Choroid plexus epithelial cell (primary cell): Measurements from ENCODE around the gene GTPBP8.

Source experiments
- DNase-seq: peaks from one replicate; pipeline ENCODE4 v3.0.0-alpha.2; 2010; ENCODE audit warnings: low read depth
- H3K4me3 ChIP-seq: 2 replicates; pipeline ENCODE4 v1.5.1; 2011; ENCODE audit warnings: low read depth, mild to moderate bottlenecking, control low read depth, low read length, moderate library complexity
- TF ChIP-seq, protein P1 (sequence below): conservative IDR thresholded peaks from 2 replicates; pipeline ENCODE4 v1.5.1; 2011; ENCODE audit warnings: low read depth, mild to moderate bottlenecking, control low read depth, inconsistent platforms, low read length, moderate library complexity

Gene GTPBP8

GRCh38 chr3:112966633-112967032 is 24.2 kb upstream of the GTPBP8 start:
- no peak for DNase-seq
- TF ChIP-seq, protein P1, sequence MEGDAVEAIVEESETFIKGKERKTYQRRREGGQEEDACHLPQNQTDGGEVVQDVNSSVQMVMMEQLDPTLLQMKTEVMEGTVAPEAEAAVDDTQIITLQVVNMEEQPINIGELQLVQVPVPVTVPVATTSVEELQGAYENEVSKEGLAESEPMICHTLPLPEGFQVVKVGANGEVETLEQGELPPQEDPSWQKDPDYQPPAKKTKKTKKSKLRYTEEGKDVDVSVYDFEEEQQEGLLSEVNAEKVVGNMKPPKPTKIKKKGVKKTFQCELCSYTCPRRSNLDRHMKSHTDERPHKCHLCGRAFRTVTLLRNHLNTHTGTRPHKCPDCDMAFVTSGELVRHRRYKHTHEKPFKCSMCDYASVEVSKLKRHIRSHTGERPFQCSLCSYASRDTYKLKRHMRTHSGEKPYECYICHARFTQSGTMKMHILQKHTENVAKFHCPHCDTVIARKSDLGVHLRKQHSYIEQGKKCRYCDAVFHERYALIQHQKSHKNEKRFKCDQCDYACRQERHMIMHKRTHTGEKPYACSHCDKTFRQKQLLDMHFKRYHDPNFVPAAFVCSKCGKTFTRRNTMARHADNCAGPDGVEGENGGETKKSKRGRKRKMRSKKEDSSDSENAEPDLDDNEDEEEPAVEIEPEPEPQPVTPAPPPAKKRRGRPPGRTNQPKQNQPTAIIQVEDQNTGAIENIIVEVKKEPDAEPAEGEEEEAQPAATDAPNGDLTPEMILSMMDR, result no peak
- H3K4me3 ChIP-seq, result no peak overlapping the region

GRCh38 chr3:112967425-112967824 is 23.4 kb upstream of the GTPBP8 start:
- TF ChIP-seq, protein P1, result no peak
- no peak for DNase-seq

GRCh38 chr3:112967828-112968227 is 23.0 kb upstream of the GTPBP8 start:
- no peak overlapping the region for H3K4me3 ChIP-seq
- TF ChIP-seq, protein P1, result no peak
- no peak for DNase-seq

More at GRCh38 chr3:112967425-112967824, 23.4 kb upstream of the GTPBP8 start:
- H3K4me3 ChIP-seq, result no peak overlapping the region

DNA sequence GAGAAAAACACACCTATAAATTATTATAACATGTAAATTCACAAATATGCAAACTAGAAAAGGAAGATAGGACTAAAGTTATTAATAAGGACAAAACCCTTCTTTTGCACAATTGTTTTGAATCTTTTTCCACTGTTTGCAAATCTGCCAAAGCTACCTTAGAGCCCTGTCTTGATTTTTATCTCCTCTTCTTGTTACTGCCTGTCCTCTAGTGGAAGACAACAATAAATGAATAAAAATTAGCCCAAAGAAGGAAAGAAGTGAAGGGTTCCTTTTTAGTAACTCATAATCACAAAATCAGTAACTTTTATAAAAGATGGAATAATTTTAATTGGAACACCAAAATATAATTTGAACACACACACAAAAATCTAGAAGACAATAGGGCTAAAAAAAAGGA is 18.6 kb upstream of the GTPBP8 start:
- TF ChIP-seq, protein P1, result no peak
- H3K4me3 ChIP-seq, result no peak overlapping the region

DNA sequence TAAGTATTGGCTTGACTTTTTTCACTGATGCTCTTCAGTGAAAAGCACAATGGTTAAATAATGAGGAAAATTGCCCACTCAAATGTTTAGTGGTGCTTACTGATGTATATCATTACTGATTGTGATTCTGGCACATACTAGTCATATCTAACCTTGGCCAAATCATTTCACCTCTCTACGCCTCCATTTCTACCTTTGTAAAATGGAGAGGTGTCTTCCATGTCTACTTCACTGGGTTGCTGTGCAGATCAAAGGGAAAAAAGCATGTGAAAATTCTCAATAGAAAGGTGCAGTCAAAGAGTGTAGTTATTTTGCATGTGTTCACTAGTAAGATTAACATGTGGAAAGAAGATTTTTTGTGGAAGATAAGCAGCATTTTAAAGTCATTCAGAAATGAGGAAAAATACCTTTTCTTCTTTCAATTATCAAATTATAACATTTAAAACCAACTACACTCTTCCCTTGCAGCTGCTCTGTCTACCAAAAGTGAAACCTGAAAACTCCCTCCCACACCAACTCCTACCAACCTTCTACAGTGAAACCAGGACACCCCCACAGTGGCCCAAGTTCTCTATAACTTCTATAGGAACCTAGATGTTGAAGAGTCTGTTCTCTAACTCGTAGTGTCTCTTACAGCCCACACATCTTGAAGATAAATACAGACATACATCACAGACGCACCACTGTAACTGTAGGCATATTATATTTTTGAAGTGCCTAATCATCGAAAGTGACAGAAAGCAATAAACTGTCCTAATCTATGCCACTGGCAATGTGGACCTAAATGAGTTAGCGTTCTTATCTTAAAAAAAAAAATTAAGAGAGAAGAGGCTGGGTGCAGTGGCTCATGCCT is 17.2 kb upstream of the GTPBP8 start:
- no peak overlapping the region for H3K4me3 ChIP-seq
- DNase-seq, result no peak
- TF ChIP-seq, protein P1, result no peak

More for the DNA sequence above, 18.6 kb upstream of the GTPBP8 start:
- DNase-seq, result no peak

DNA sequence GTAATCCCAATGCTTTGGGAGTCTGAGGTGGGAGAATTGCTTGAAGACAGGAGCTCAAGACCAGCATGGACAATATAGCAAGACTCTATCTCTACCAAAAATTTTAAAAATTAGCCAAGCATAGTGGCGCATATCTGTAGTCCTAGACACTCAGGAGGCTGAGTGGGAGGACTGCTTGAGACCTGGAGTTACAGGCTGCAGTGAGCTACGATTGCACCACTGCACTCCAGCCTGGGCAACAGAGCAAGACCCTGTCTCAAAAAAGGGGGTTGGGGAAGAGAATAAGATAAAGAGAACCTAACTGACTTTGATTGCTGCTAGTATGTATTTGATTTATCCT is 16.6 kb upstream of the GTPBP8 start:
- H3K4me3 ChIP-seq, result no peak overlapping the region
- no peak for DNase-seq
- TF ChIP-seq, protein P1, result no peak

DNA sequence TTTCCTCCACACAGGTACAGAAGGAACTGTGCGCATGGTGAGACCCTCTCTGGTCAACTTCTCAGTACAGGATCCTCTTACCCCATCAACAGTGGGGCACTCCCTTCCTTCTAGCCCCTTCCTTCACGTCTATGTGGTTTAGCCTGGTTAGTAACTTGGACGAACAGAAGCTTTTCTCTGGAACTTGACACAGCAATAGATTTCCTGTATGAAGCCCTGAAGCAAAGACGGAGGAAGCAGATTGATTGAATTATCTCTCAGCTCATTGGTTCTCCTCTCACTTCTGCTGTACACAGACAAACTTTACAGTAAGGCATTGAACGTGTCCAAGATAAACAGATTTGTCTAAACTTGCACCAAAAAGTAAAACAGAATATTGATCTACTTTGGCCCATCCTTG is 15.9 kb upstream of the GTPBP8 start, which contains the start of gene CD200R1:
Gene CD200R1 (minus strand): TSS at position 210 of the 400 bp plus-strand sequence. CDS start 246 bp downstream, outside the sequence.
- no peak within 1 kb of the TSS for H3K4me3 ChIP-seq
- DNase-seq, result no peak
- TF ChIP-seq, protein P1, result no peak
